ENCODE measurements around the gene RIN3.
"Not testable (repeated sequence)": the region's sequence is repeated elsewhere in the genome, so short reads cannot be mapped to it uniquely, and the experiment has no call there.

RIN3 gene

DNA sequence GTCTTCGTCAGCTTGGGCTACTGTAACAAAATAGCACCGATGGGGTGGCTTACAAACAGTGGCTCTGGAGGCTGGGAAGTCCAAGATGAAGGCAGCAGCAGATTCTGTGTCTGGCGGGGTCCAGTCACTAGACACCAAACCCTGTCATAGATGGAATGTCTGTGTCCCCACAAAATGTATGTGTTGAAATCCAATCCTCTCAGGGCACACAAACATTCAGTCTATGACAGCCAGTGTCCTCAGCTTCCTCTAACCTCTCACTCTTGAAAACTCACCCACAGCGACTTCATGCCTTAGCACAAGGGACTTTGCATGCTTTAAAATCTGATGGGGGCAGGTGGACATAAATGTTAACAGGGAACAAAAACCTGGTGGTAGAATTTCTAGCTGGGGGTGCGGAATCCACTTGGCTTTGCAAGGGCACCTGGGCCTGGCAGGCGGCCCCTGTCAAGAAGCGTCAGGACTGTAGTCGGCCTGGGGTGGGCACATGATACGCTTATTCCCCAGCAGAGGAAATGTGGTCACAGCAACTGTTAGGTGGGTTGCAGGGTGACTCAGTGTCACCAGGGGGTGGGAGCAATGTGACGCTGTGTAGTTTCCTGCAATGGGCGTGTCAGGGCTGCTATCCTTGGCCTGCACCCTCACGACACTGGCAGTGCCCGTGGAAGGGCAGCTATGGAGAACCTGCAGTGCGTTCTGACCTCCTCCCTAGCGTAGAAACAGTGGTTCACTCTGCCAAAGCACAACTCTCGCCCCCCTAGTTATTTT lies 17.7 kb downstream of the RIN3 start:
- DNase-seq = no peak

DNA sequence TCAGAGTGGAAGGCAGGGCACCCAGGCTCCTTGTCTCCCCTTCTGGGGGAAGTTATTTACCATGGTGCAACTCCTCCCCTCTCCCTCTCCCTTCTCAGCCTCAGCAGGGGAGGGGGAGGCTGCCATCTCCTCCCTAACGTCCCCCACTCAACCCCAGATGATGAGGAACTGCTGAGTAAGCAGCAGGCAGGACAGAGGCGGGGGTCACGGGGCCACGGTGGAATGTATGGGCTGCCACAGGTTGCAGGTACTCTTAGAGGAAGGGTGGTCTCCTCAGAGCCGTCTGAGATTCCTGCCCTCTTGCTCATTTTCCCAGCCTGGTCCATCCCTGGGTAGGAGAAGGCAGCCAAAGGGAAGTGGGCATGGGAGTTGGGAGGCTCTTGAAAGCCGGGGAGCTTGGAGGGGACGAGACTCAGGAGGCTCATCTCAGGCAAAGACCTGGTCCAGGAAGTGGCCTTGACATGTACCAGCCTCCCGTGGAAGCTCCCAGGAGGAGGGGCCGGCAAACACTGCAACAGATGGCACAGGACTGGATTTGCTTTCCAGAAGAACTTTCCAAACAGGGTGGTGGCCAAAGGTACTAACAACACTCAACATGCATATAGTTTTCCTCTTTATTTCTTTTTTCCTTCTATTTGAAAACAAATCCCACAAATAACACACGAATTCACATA lies 19.0 kb downstream of the RIN3 start:
- no peak for DNase-seq

DNA sequence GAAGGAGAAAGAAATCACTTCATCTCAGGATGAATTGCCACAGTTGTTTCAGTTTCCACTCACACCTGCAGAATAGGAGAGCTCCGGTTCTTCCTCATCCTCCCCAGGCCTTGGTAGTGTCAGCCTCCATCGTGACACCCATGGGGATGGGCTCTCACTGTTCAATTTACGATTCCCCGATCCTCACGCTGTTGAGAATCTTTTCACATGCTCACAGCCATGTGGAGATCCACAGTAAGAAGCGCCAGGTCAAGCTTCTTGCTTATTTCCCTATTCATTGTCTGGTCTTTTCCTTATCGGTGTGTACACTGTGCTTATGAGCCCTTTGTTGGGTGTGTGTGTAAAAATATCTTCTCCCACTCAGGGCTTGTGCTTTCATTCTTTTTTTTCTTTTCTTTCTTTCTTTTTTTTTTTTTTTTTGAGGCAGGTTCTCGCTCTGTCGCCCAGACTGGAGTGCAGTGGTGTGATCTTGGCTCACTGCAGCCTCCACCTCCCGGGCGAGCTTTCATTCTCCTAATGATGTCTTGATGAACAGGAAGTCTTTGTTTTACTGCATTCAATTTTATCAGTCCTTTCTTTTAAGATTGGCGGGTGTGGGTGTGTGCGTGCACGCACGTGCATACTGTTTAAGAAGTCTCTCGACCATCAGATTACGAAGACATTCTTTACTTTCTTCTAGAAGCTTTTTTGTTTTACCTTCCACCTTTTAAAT lies 21.5 kb downstream of the RIN3 start:
- no peak for DNase-seq

DNA sequence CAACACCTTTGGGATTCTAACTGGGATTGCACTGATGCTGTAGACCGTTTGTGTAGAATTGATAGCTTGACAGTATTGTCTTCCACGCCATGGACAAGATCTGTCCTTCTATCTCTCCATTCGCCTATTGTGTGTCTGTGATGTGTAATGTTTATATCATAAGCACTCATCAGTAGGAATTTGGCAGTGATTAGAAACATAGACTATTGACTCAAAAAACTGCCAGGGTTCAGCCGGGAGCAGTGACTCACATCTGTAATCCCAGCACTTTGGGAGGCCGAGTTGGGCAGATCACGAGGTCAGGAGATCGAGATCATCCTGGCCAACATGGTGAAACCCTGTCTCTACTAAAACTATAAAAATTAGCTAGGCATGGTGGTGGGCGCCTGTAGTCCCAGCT lies 22.6 kb downstream of the RIN3 start:
- not testable (repeated sequence) for DNase-seq

DNA sequence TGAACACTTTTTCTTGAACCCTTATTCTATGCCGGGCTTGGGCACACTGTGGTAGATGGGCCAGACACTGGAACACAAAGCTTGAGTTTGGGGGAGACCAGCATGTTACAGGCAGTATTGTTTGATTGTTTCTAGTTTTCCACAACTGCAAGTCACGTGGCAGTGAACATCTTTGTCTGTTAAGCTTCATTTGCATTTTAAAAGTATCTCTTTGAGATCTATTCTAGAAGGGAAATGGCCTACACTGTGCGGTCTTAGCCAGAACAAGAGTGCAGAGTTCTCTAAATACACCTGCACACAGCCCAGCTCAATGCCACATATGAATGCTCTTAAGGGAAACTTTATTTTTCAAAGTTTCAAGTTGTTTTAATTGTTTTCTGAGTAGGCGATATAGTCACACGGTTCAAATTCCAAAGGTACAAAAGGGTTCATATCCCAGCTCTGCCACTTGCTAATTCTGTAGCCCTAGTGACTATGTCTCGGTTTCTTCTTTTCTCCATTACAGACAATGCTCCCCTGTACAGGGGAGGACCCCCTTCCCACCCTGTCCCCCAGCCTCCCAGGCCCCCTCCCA lies 24.9 kb downstream of the RIN3 start:
- no peak for DNase-seq

DNA sequence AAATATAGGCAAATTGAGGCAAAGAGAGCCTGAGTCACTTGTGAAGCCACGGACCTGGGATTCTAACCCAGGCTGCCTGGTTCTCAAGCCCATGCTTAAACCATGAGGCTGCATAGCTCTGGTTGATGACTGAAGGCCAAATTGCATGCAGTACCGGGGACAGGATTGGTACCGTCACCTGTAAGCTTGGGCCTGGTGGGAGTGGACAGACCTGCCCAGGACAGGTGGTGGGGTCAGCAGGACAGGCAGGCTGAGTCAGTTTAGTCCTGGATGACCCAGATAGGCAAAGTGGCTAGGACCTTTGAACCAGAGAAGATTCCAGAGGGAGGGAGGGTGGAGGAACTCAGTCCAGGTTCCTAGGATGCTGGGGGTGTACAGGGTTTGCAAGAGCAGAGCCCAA lies 25.8 kb downstream of the RIN3 start:
- DNase-seq = no peak

DNA sequence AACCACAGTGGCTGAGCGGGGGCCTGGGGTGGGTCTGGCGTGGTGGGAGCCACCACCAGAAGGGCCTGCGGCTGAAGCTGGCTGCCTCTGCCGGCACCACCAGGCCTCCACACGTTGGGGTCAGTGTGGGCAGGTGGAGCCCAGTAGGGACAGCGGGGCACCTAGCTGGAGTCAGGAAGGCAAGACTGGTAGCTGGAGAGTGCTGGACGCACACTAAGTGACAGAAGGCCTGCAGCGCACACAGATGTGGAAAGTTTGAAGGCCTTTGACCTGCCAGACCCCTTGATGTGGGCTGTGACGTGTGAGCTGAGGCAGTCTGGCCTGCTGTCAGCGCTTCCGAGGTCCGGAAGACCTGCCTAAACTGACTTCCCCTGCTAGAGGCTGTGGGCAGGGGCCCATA lies 26.3 kb downstream of the RIN3 start:
- DNase-seq = no peak

DNA sequence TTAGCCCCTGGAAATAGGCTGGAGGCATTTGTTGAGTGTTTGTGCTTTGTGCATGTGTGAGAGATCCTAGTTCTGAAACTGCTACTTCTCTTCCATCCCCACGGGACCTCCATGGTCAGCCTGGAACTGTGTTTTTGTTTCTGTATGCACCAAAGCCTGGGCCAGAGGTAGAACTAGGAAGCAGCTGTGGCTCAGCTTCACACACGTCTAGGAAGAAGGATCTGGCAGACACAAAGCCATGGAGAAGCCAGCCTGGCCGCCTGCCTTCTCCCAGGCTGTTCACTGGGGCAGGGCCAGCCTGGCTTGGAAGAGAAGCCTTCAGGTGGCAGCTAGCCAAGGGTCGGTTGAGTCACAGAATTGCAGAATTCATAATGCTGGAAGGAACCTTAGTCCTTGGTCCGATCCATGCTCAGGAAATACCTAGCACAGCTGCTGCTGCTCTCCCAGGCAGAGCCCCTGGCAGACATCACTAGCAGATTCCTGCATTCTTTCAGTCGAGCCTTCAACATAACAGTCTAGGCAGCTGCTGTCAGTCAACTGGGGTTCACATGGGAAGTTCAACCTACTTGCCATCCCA lies 27.0 kb downstream of the RIN3 start:
- DNase-seq = peak; percentile 96

DNA sequence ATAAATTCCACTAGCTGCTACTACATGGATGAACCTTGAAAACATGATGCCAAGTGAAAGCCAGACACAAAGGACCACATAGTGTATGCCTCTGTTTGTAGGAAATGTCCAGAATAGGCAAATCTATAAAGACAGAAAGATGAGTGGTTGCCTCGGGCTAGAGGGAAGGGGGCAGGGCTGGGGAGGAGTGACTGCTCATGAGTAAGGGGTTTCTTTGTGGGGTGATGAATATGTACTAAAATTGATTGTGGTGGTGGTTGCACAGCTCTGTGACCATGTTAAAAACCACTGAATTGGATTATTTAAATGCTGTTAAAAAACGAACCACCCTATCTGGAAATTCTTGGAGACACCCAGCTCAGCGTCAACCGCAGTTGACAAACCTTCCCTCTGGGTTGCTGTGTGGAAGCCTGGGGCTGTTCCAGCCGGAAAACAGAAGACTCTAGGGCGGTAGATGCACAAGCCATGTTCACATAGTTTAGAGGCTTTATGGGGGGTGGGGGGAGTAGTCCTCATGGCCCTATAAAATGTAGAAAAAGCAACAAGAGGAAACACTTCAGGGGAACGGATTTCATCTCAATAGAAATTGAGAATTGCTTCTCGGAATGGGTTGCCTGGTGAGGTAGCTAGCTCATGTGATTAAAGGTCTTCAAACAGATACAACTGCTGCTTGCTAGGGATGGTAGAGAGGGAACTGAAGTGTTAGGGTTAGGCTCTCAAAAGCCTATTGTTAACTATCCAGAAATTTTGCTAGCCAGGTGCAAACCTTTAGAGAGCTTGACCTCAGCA lies 29.4 kb downstream of the RIN3 start:
- no peak for DNase-seq

DNA sequence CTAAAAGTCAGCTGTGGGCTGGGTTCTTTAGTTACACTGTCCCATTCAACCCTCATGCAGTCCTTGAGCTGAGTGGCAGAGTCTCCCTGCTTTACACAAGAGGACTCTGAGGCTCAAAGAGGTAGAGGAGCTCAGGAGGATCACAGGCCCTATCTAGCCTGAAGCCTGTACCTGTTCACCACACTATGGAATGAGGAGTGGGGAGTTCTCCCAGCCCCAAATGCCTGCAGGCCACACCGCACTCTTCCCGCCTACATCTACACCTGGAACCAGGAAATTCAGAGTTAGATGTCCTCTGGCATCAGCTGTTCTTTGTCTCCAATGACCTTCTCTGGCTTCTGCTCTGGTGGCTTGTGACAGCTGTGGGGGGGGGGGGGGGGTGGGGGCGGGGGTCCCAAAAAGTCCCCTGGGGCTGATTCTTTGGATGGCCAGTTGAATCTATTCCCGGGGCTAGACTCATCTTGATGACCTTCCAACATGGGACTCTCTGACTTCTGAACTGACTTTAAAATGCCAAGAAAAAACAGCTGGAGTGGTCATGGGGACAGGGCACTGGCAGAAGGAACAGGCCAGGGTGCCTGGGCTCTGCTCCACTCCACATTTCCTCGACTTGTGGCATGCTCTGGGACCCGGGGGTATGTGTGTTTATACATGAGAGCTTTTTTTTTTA lies 30.6 kb downstream of the RIN3 start:
- no peak for DNase-seq

DNA sequence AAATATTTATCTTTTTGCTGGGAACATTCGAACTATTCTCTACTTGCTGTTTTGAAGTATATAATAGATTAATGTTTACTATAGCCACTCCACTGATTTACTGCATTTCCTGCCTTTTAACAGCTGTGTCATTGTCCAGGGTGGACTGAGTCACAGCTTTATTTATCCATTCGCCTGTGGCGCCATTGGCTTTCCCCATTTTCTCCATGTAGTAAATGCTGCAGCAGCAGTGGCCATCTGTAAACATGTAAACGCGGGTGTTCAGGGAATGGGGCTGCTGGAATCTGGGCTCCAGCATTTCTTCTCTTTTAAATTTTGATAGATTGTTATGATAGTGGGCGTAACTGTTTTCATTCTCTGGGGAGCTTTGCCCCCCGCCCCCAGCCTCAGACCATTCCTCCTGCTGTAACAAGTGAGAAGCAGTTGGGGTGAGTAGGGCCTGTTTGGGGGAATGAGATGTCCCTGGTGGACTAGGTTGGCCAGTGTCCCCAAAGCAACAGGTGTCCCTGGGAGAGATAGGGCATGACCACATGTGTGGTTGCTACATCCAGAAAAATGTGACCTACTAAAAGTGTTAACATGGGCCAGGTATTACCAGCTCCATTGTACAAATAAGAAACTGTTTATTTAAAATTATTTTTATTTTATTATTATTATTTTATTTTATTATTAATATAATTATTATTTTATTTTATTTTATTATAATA lies 32.9 kb downstream of the RIN3 start:
- no peak for DNase-seq

DNA sequence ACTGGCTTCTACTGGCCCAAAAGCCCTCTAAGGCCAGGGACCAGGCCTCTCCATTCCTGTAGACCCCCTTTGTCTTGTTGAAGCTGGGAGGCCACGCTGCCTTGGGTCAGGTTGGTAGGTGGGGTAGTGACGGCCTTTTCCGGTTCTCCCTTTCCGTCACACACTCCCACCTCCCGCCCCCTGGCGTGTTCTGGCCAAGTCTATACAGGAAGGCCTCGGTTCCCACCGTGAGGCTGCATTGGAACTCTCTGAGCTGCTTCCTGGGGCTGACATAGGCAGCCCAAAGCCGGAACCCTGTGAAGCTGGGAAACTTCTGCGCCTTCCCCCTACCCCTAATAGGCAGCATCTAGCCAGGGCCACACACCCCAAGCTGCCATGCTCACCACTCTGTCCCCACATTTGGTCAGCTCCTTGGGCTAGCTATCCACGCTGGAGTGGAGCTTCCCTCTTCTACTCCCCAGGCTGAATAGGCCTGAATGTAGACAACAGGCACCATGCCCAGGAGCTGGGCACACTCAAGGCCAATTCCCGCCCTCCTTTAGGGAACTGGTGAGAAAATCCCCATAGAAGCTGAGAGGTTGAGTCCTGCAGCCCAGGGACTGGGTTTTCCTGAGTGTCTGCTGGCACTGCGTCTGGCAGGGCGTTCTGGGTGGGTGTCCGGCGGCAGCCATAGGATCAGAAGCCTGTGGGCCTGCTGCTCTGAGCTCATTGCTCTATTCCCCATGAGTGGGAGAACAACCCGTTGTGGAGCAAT lies 35.7 kb downstream of the RIN3 start:
- no peak for DNase-seq

DNA sequence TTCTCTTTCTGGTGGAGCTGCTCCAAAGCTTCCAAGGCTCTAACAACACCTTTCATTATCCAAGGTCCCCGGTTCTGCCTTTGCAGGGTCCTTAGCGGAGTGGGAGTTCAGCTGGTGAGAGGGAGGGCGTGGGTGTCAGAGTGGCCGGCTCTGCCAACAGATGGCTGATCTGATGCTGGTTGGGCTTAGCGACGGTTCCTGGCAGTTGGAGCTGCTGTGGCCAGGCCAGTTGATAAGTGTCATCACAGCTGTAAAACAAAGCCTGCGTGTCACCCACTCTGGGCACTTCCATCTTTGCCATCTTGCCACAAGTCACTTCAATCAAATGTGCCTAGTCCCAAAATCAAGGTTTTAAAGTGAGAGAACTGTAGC lies 36.3 kb downstream of the RIN3 start:
- DNase-seq = peak; percentile 83

DNA sequence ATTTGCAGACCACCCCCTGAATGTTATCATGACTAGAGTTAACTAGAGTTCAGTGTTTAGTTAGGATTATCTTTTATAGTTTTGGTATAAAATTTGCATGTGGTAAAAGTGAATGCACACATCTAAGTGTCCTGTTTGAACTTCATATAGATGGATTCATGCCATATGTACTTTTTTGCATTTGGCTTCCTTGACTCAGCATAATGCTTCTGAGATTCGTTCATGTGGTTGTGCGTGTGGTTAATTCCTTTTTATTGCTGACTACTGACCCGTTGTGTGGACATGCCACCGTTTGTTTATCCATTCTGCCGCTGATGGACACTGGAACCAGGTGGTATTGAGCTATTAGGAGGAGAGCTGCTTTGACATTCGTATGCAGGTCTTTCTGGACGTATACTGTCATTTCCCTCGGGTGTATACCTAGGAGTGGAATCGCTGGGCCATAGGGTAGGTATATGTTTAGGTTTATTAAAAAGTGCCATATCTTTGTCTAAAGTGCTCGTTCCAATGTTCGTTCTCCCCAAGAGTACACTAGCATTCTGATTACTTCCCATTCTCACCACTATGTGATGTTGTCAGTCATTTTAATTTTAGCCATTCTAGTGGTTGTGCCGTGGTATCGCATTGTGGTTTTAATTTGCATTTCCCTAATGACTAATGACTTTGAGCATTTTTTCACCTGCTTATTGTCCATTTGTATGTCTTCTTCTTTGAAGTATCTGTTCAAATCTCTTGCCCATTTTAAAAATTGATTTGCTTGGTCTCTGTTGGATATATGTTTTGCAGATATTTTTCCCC lies 37.7 kb downstream of the RIN3 start:
- no peak for DNase-seq

DNA sequence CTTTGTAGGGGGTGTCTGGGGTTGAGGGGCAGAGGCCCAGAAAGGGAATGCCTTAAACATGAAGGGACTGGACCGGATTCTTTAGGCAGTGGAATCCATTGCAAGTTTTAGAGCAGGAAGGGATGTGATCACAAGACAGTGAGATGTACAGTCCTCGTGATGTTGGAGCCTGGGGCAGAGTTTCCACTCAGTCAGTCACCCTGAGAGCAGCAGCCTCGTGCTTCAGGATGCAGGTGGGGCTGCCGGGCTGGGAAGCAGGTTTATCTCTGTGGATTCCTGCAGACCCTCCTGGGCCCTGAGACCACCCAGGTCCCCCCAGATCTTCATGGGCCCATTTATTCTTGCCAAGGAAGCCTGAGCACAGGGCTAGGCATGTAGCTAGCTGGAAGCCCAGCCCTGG lies 38.5 kb downstream of the RIN3 start:
- DNase-seq = no peak

DNA sequence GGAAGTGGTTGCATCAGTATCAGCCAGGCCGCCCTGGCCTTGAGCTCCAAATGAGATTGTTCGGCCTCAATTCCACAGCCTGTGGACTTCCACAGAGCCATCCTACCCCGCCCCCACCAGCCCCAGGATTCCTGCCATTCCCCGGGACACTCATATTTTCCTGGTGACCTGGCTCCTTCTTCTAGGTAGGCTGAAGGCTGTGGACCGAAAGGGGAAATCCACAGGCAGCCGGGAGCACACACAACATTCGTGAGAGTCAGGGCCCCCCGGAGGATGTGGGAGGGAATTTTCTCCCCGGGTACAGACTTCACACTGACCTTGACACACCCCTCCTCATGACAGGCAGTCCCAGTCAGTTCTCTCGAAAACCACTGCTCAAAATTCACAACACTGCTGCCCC lies 39.9 kb downstream of the RIN3 start:
- DNase-seq = peak; percentile 55

DNA sequence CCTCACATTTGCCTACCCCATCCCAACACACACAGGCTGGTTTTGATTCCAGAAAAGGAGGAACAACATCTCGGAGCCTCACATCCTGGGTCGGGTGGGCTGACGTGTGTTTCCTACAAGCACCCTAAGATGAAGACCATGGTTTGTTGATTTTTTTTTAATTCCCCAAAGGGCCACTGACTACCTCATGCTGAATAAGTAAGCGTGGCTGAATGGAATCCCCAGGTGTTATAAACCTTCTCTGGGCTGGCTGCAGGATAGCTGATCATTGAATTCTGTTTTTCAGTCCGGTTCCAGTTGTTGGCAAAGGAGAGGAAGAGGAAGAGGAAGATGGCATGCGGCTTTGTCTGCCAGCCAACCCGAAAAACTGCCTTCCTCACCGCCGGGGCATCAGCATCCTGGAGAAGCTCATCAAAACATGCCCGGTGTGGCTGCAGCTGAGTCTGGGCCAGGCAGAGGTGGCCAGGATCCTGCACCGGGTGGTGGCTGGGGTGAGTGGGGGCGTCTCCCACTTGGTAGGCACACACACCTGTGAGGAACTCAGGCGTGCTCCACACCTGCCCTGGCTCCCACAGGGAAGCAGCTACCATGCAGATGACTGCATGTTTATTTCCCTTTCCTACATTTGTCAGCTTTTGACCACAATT lies 42.0 kb downstream of the RIN3 start:
- DNase-seq = no peak

DNA sequence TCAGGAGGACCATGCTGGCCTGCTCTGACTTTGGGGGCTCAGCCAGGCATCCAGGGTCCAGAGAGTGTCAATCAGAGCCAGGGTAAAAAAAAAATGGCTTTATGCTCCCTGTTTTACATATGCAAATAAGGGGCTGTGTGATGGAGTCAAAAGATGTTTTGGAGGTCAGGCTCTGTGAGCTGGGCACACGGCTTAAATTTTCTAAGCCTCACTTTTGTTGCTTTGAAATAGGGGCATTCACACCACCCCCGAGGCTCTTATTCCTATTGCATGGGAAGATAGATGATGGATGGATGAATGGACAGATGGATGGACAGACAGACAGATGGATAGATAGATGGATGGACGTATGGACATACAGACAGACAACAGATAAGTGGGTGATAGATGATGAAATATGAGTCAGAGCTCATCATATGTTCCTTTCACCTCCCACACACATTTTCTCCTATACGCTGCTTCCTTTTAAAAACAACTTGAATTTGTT lies 42.7 kb downstream of the RIN3 start:
- no peak for DNase-seq
